HepG2 (cell line): Measurements from ENCODE around the gene DENND10. TPM values are rescaled to one million over a fixed set of nuclear protein-coding genes. Genes with fewer than 3 reads are reported as not detected.

ENCODE experiments used
- HNF1A ChIP-seq, 2 experiments: sonication (generic) in 1 of 2; formaldehyde crosslinking in 1 of 2; IDR thresholded peaks; 2 replicates each; pipeline versions ENCODE4 v1.4.0 to v1.6.1; 2016 to 2020; ENCODE audit warnings: borderline replicate concordance in 1 of 2, low read depth in 1 of 2, mild to moderate bottlenecking in 1 of 2, missing genetic modification reagents in 1 of 2
- MAFG ChIP-seq: sonication (generic); formaldehyde crosslinking; IDR thresholded peaks from 2 replicates; pipeline ENCODE4 v1.5.1; 2020; ENCODE audit warnings: mild to moderate bottlenecking, missing genetic modification reagents
- MED13 ChIP-seq: sonication (generic); formaldehyde crosslinking; IDR thresholded peaks from 2 replicates; pipeline ENCODE4 v1.5.0; 2020; ENCODE audit warnings: missing genetic modification reagents
- NFRKB ChIP-seq: fragments of 450-650 bp; IDR thresholded peaks from 2 replicates; pipeline ENCODE4 v1.6.1; 2017
- PAXIP1 ChIP-seq: sonication (generic); formaldehyde crosslinking; conservative IDR thresholded peaks from 2 replicates; pipeline ENCODE4 v1.4.0; 2020; ENCODE audit warnings: mild to moderate bottlenecking, missing genetic modification reagents, moderate library complexity
- PRDM10 ChIP-seq: sonication (generic); formaldehyde crosslinking; IDR thresholded peaks from 2 replicates; pipeline ENCODE4 v1.4.0; 2020; ENCODE audit warnings: low read depth, missing genetic modification reagents
- TBL1XR1 ChIP-seq: fragments of 150-350 bp; IDR thresholded peaks from 2 replicates; pipeline ENCODE4 v1.6.1; 2014; ENCODE audit warnings: borderline replicate concordance, low read length; ENCODE audit not compliant: partially characterized antibody
- TFDP1 ChIP-seq: IDR thresholded peaks from 2 replicates; pipeline ENCODE4 v1.6.1; 2016; ENCODE audit warnings: missing compliant biosample characterization, missing genetic modification reagents, borderline replicate concordance
- ZBTB3 ChIP-seq: sonication (generic); formaldehyde crosslinking; IDR thresholded peaks from 2 replicates; pipeline ENCODE4 v1.4.0; 2020; ENCODE audit warnings: low read depth, mild to moderate bottlenecking, moderate library complexity, missing genetic modification reagents, borderline replicate concordance
- ZBTB38 ChIP-seq: sonication (generic); formaldehyde crosslinking; IDR thresholded peaks from 2 replicates; pipeline ENCODE4 v1.5.1; 2020; ENCODE audit warnings: mild to moderate bottlenecking, missing genetic modification reagents
- ZNF263 ChIP-seq: sonication (generic); formaldehyde crosslinking; IDR thresholded peaks from 2 replicates; pipeline ENCODE4 v1.4.0; 2020; ENCODE audit warnings: missing genetic modification reagents
- ZNF777 ChIP-seq: sonication (generic); formaldehyde crosslinking; IDR thresholded peaks from 2 replicates; pipeline ENCODE4 v1.4.0; 2020; ENCODE audit warnings: missing genetic modification reagents
- ZNF780A ChIP-seq: sonication (generic); formaldehyde crosslinking; IDR thresholded peaks from 2 replicates; pipeline ENCODE4 v1.8.0; 2022; ENCODE audit warnings: mild to moderate bottlenecking, missing genetic modification reagents, moderate library complexity
- ZNF878 ChIP-seq: sonication (generic); formaldehyde crosslinking; IDR thresholded peaks from 2 replicates; pipeline ENCODE4 v1.8.1; 2023; ENCODE audit warnings: mild to moderate bottlenecking, missing genetic modification reagents, moderate library complexity
- ZNF891 ChIP-seq: sonication (generic); formaldehyde crosslinking; IDR thresholded peaks from 2 replicates; pipeline ENCODE4 v1.5.0; 2020; ENCODE audit warnings: mild to moderate bottlenecking, missing genetic modification reagents
- ZSCAN30 ChIP-seq: sonication (generic); formaldehyde crosslinking; IDR thresholded peaks from 2 replicates; pipeline ENCODE4 v1.5.0; 2020; ENCODE audit warnings: mild to moderate bottlenecking, missing genetic modification reagents
- polyA plus RNA-seq, 8 experiments: library from polyadenylated mRNA; depleted of rRNA in 3 of 8; stranded (reverse) in 7 of 8; unstranded in 1 of 8; fragments of >200 nt; fragmentation: Illumina TruSeq in 4 of 8; extraction: Trizol in 4 of 8; gene quantifications; 2 replicates each; pipeline versions ENCODE4 v1.2.1 to v1.2.3, GENCODE V29; 2011 to 2016; ENCODE audit warnings: low read depth in 4 of 8, missing spikeins in 1 of 8, mixed read lengths in 1 of 8; ENCODE audit not compliant: insufficient read depth in 1 of 8
- total RNA-seq, 5 experiments: library from RNA; depleted of rRNA; stranded (reverse); fragments of >200 nt; fragmentation: Illumina TruSeq; extraction: Trizol; gene quantifications; 2 replicates each; pipeline ENCODE4 v1.2.3, GENCODE V29; 2016; ENCODE audit warnings: low read depth in 1 of 5

DENND10 gene
- total and polyA plus RNA-seq, 2 of the 13 experiments (the other 11 are each of a cell fraction or from before 2014, with no cell fraction given) = 43.7 to 78.8 TPM

GRCh38 chr10:119103903-119104653, at the start of gene DENND10 (continued):
- no peak; the same call in 1 of the 2 replicates for TF ChIP-seq PAXIP1 (CRISPR knock-in tag)
- no peak for TF ChIP-seq ZSCAN30 (CRISPR knock-in tag)
- no peak for TF ChIP-seq TFDP1 (CRISPR knock-in tag)
- no peak for TF ChIP-seq PRDM10 (CRISPR knock-in tag)
- no peak for TF ChIP-seq ZBTB3 (CRISPR knock-in tag)
- TF ChIP-seq MAFG (CRISPR knock-in tag) = no peak
- no peak for TF ChIP-seq TBL1XR1
- no peak for TF ChIP-seq NFRKB
- TF ChIP-seq ZNF780A (CRISPR knock-in tag) = no peak
- TF ChIP-seq HNF1A (IDR thresholded peaks at IDR 0.05; ENCODE audit: low read depth) = no peak
- no peak for TF ChIP-seq HNF1A (CRISPR knock-in tag; IDR thresholded peaks at IDR 0.05; ENCODE audit: borderline replicate concordance)
- TF ChIP-seq ZBTB38 (CRISPR knock-in tag) = peak; percentile 55; the same call in 1 of the 2 replicates
- TF ChIP-seq ZNF878 (CRISPR knock-in tag) = no peak
- TF ChIP-seq MED13 (CRISPR knock-in tag) = no peak
- peak; percentile 71 for TF ChIP-seq ZNF777 (CRISPR knock-in tag)
- no peak for TF ChIP-seq ZNF891 (CRISPR knock-in tag)
- TF ChIP-seq ZNF263 (CRISPR knock-in tag) = no peak; the same call in 1 of the 2 replicates
